HG03175 (cell line): ENCODE data around the gene USP47.

ENCODE experiments used
- ATAC-seq: cut with Tn5 transposase; IDR thresholded peaks from one replicate; pipeline ENCODE4 v1.9.1; 2021; ENCODE audit warnings: mild to moderate bottlenecking, moderate library complexity; ENCODE audit not compliant: unreplicated experiment

The USP47 gene

GRCh38 chr11:11937433-11937832, 95.7 kb downstream of the USP47 start:
- ATAC-seq = no peak

GRCh38 chr11:11937957-11938356, 96.2 kb downstream of the USP47 start:
- no peak for ATAC-seq

GRCh38 chr11:11940551-11940950, 98.8 kb downstream of the USP47 start:
- no peak for ATAC-seq

GRCh38 chr11:11942668-11943067, 100.9 kb downstream of the USP47 start:
- no peak for ATAC-seq

GRCh38 chr11:11944444-11944843, 102.7 kb downstream of the USP47 start:
- no peak for ATAC-seq

- no peak for ATAC-seq
Measured at GRCh38 chr11:11946180-11946579, 104.4 kb downstream of the USP47 start.

GRCh38 chr11:11946878-11947277, 105.1 kb downstream of the USP47 start:
- no peak for ATAC-seq

- ATAC-seq = no peak
Measured at GRCh38 chr11:11947825-11948224, 106.1 kb downstream of the USP47 start.

- ATAC-seq = no peak
Measured at GRCh38 chr11:11948242-11948947, 106.6 kb downstream of the USP47 start.

- ATAC-seq = no peak
Measured at GRCh38 chr11:11949482-11949881, 107.7 kb downstream of the USP47 start.

GRCh38 chr11:11952036-11952435, 110.3 kb downstream of the USP47 start:
- ATAC-seq = no peak

GRCh38 chr11:11956006-11956405, 114.2 kb downstream of the USP47 start:
- ATAC-seq = no peak

- ATAC-seq = no peak
Measured at GRCh38 chr11:11958403-11959231, 116.8 kb downstream of the USP47 start.

- no peak for ATAC-seq
Measured at GRCh38 chr11:11959601-11960000, 117.8 kb downstream of the USP47 start.

GRCh38 chr11:11960687-11961086, 118.9 kb downstream of the USP47 start:
- ATAC-seq = no peak

GRCh38 chr11:11961399-11962028, 119.7 kb downstream of the USP47 start:
- no peak for ATAC-seq

- no peak for ATAC-seq
Measured at GRCh38 chr11:11963067-11963466, 121.3 kb downstream of the USP47 start.

GRCh38 chr11:11963842-11964773, 122.3 kb downstream of the USP47 start:
- no peak for ATAC-seq

GRCh38 chr11:11964774-11965150, 123.0 kb downstream of the USP47 start:
- no peak for ATAC-seq

GRCh38 chr11:11965192-11965591, 123.4 kb downstream of the USP47 start:
- no peak for ATAC-seq
